Gastrocnemius medialis (tissue), 4 donors: ENCODE results near the gene RNF114.

Source experiments
- CTCF ChIP-seq, 5 experiments: fragments of 450-650 bp in 3 of 5; fragments of 200-600 bp in 2 of 5; sonication (generic) in 2 of 5; IDR thresholded peaks in 4 of 5; conservative IDR thresholded peaks in 1 of 5; 1 replicate in 4 of 5; 2 replicates in 1 of 5; pipeline ENCODE4 v1.5.1; 2016 to 2019; ENCODE audit warnings: antibody characterized with exemption in 5 of 5, mild to moderate bottlenecking in 3 of 5, moderate library complexity in 3 of 5
- POLR2A ChIP-seq, 2 donors: fragments of 450-650 bp; IDR thresholded peaks; one replicate each; pipeline ENCODE4 v1.6.1; 2017; ENCODE audit warnings: antibody characterized with exemption in 2 of 2, mild to moderate bottlenecking in 2 of 2, moderate library complexity in 2 of 2

GRCh38 chr20:49965781-49966305 lies 29.6 kb downstream of the RNF114 start:
- no peak for TF ChIP-seq CTCF (IDR thresholded peaks at IDR 0.05 in 4 of 5, conservative IDR thresholded peaks at IDR 0.05 in 1 of 5)
- TF ChIP-seq POLR2A (IDR thresholded peaks at IDR 0.05): no peak
